Muscle of back (tissue), 11 donors: ENCODE measurements around the gene CDC42SE2. TPM values are rescaled to one million over a fixed set of nuclear protein-coding genes. Genes with fewer than 3 reads are reported as not detected.
"Not testable (repeated sequence)": the region's sequence is repeated elsewhere in the genome, so short reads cannot be mapped to it uniquely, and the experiment has no call there.

Experiments
- DNase-seq, 3 donors: peaks; one replicate each; pipeline versions ENCODE4 v3.0.0 to v3.0.0-alpha.2; 2013
- polyA plus RNA-seq, 10 donors: library from polyadenylated mRNA; unstranded; fragments of 120-200 nt; gene quantifications; one replicate each; pipeline ENCODE4 v1.2.1, GENCODE V29; 2013; ENCODE audit not compliant: insufficient read length in 10 of 10

CDC42SE2 gene
- polyA plus RNA-seq, 10 donors: 20.2 to 30.8 (median 26.4) TPM

DNA sequence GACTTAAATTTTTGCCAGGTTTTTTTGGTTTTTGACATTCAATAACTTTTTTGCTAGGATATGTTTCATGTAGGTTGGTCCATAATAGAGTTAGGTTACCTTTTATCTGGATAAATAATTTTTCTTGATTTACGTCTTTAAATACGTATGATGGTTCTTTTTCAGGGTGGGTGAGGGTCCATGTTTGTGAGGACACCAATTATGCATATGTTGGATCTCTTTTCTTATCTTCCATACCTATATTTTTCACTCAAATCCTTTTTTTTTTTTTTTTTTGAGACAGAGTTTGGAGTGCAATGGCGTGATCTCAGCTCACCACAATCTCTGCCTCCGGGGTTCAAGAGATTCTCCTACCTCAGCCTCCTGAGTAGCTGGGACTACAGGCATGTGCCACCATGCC is 17.3 kb upstream of the CDC42SE2 start:
- DNase-seq: no peak

GRCh38 chr5:131250751-131251475 is 12.9 kb upstream of the CDC42SE2 start:
- DNase-seq: no peak

DNA sequence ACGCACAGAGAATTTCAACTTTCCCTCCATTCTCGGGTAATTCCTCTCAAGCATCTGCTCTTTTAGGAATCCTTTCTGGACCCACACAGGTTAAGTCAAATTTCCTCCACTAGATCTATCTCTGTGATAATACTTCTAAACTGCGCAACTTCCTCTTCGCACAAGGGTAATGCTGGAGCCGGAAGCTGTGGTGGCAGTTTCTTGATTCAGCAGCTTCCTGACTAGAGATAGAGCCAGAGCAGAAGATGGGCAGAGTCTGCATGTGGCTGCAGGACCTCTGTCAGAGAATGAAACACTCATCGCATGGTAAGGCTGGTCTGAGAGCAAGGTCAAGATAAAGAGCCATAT is 11.1 kb upstream of the CDC42SE2 start:
- peak in 2 of 3 donors; percentile 33 to 45 for DNase-seq

GRCh38 chr5:131254025-131254424 is 9.8 kb upstream of the CDC42SE2 start:
- DNase-seq: not testable (repeated sequence)

- DNase-seq: no peak
Measured at GRCh38 chr5:131254741-131255140, 9.1 kb upstream of the CDC42SE2 start.

- DNase-seq: no peak
Measured at GRCh38 chr5:131256507-131256823, 7.4 kb upstream of the CDC42SE2 start.

DNA sequence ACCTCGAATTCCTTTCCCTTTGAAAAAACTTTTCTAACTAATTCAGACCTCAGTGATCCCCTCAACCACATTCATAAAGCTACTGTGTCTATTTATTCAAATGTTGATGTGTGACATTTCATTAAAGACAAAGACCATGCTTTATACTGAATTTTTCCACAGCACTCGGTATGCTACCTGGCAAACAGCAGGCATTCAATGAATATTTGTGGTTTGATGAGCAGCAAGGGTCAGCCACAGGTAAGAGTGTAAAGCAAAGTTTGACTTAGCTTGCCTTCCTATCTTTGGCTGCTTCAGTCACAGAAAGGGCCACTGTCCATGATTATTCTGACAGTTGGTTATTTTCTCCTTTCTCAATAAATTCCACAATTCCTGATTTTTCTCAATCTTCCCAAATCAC is 5.1 kb upstream of the CDC42SE2 start:
- DNase-seq: no peak

DNA sequence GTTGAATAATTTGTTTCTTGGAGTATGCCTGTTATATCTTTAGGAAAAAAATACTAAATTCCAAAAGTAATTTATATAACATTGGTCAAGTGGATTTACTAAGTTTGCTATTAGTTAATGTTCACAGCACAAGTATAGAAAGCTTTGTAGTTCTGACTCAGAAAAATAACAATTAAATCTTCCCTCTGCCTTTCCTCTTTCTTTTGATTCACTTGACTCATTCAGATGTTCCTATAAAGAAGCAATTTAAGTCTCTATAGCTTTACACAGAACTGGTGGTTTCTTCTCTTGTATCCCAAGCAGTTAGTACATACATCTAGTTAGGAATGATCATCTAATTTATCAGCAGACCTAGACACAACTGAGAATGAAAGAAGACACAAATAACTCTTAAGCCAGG is 4.5 kb upstream of the CDC42SE2 start:
- no peak for DNase-seq

GRCh38 chr5:131260895-131261294 is 3.0 kb upstream of the CDC42SE2 start:
- DNase-seq: no peak

GRCh38 chr5:131261483-131261882 is 2.4 kb upstream of the CDC42SE2 start:
- DNase-seq: no peak

DNA sequence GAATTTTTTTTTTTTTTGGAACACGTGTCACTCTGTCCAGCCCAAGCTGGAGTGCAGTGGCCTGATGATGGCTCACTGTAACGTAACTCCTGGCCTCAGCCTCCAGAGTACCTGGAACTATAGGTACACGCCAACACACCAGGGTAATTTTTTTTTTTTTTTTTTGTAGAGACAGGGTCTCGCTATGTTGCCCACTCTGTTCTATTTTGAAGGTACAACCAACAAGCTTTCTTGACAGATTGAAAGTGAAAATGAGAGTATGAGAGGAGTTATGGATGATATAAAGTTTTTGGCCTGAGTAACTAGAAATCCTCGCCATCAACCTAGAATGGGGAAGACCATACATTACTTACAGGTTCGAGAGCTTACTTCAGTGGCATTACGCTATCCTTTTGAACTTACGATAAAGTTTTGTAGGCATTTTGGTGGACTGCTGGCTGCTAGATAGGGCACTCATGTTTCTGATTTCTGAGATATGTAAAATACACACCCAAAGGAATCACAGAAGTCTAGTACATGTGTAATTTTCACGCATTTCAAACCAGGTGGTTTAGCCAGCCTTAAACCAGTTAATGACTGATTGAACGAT is 806 bp upstream of the CDC42SE2 start:
- DNase-seq: peak in 1 of 3 donors; percentile 64

- DNase-seq: peak in 1 of 3 donors; percentile 49
Measured at GRCh38 chr5:131264451-131265099, 722 bp downstream of the CDC42SE2 start.

DNA sequence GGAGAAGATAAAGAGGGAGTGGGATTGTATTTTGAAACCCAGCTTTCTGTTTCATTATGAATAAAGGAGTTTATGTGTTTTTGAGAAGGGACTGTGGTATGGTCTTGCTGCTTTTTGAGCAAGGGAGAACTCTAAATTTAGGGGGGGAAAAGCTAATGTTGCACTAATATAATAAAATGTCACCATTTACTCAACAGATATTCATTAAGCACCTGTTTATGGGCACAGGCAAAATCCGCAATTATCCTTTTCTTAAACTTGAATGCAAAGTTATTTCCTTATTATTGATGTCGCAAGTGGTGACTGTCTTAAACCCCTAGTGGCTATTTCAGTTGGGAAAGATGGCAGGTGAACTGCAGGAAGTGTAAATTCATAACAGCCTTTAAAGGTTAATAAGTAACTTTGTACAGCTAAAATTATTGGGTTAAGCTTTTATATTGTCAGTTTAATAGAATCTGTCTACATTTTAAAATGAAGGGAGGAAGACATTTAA is 1.5 kb downstream of the CDC42SE2 start:
- DNase-seq: peak in 1 of 3 donors; percentile 39

DNA sequence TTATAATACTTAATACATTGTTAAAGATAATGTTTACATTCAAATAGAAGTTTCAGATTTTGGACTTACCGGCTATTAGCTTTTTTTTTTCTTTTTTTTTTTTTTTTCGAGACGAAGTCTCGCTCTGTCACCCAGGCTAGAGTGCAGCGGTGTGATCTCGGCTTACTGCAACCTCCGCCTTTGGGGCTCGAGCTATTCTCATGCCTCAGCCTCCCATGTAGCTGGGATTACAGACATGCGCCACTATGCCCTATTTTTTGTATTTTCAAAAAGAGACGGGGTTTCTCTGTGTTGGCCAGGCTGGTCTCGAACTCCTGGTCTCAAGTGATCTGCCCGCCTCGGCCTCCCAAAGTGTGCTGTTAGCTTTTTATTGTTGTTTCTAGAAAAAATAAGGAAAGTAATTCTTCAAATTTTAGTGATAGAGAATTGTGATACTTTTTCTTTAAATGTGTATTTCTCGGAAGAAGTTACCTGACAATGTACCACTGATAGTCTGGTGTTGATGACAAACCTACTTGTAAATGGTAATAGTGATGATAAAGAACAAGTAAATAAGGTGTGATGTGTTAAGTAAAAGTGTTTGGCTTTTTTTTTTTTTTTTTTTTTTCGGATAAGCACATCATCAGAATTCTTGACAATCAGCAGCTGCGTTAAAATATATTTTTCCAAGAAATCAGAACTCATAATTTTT is 2.7 kb downstream of the CDC42SE2 start:
- DNase-seq: no peak

GRCh38 chr5:131268758-131269370 is 5.0 kb downstream of the CDC42SE2 start:
- DNase-seq: peak in 1 of 3 donors; percentile 19

DNA sequence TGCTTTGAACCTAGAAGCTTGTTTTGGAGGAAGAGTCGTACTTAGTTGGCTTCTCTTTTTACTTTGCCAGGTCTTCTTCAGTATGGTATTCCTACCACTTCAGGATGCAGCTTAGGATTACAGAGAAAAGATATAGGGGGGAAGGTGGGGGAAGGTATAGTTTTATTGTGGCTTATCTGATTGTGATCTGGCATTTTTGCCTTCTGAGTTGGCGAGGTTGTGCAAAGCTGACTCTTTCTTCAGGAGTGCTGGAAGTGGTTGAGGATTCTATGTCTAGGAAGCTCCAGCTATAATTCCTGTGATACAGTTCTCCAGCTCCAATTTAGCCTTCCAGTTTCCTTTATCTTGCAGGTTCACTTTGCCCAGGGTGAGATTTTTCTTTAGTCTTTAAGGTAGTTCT is 7.0 kb downstream of the CDC42SE2 start:
- peak in 1 of 3 donors; percentile 44 for DNase-seq

GRCh38 chr5:131271888-131272287 is 8.0 kb downstream of the CDC42SE2 start:
- DNase-seq: not testable (repeated sequence)

DNA sequence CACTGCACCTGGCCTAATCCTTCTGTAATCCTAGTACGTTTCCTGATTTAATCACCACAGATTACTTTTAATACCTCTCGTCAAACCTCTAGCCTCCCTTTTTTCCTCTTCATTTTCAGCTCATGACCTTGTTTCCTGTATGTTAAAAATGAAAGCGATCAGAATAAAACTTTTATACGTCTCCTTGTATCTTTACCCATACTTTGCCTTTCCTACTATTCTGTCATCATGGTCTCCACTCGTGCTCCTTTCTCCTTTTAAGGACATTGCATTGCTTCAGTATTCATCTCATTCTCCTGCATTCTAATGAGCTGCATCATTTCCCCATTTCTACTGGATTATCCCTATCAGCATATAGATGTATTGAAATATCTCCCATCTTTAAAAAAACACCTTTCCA is 8.5 kb downstream of the CDC42SE2 start:
- no peak for DNase-seq

DNA sequence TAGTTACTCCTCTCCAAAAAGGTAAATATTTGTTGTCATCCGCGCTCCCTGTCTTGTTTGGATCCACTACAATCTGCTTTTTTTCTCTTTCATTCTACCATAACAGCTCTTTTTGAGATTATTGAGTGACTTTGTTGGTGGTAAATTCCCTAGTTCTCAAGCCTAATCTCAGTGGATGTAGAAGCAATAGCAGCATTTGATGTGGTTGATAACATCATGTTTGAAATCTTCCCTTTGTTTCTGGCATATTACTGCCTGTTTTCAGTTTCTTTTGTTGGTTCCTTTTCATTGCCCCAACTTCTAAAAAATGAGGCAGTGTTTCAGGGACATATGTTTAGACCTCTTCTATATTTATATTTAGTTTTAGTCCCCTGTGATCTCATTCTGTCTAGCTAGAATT is 8.9 kb downstream of the CDC42SE2 start:
- no peak for DNase-seq

DNA sequence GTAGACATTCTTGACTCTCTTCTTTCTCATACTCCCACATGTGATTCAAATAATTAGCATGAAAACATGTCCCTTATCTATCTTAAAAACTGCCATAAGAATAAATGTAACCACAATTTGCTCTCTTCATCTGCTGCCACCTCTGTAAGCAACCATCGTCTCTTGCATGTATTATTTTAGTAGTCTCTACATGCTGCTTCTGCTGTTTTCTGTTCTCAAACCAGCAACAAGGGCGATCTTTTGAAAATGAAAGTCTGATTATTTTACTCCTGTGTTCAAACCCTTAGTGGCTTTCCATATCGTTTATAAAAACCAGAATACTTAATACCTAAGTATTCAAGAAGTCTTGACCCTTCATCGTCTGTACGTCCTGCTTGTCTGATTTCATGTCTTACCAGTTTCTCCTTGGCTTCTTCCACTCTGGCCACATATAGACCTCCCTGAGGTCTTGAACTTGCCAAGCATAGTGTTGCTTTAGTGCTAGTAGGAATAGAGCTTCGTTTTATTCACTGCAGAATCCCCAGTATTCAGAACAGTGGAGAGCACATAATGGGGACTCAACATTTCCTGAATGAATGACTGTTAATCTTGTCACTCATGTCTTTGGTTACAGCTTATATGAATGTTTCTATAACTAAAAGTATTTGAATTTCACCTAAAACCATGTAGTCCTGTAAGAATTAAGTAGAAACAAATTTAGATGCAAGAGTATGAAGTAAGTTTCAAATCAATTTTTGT is 10.6 kb downstream of the CDC42SE2 start:
- no peak for DNase-seq

GRCh38 chr5:131276072-131276471 is 12.2 kb downstream of the CDC42SE2 start:
- DNase-seq: no peak
